Left lung (tissue), 10 donors: ENCODE results near the gene ZBTB42. TPM values are rescaled to one million over a fixed set of nuclear protein-coding genes. Genes with fewer than 3 reads are reported as not detected.

Source experiments
- ATAC-seq: fragments of 200-7000 bp; cut with Tn5 transposase; one replicate; pipeline ENCODE4 v1.9.1; 2020; ENCODE audit warnings: moderate library complexity
- DNase-seq, 4 donors: peaks; one replicate each; pipeline ENCODE4 v3.0.0-alpha.2; 2013 to 2020
- H3K27ac ChIP-seq, 2 donors: fragments of 200-600 bp; sonication (generic) in 1 of 2; one replicate each; pipeline versions ENCODE4 v1.5.0 to v1.8.0; 2020 to 2021
- H3K27me3 ChIP-seq, 2 donors: fragments of 200-600 bp; sonication (generic) in 1 of 2; one replicate each; pipeline versions ENCODE4 v1.5.0 to v1.8.0; 2020 to 2021
- H3K36me3 ChIP-seq, 2 donors: fragments of 200-600 bp; sonication (generic) in 1 of 2; one replicate each; pipeline versions ENCODE4 v1.5.0 to v1.8.0; 2020 to 2021
- H3K4me1 ChIP-seq, 2 donors: fragments of 200-600 bp; one replicate each; pipeline ENCODE4 v1.8.0; 2021
- H3K4me3 ChIP-seq, 2 donors: fragments of 200-600 bp; sonication (generic) in 1 of 2; one replicate each; pipeline versions ENCODE4 v1.5.0 to v1.8.0; 2020 to 2021; ENCODE audit warnings: mild to moderate bottlenecking in 1 of 2
- H3K9me3 ChIP-seq, 2 donors: fragments of 200-600 bp; sonication (generic) in 1 of 2; one replicate each; pipeline versions ENCODE4 v1.5.0 to v1.8.0; 2020 to 2021
- CTCF ChIP-seq, 2 donors: fragments of 200-600 bp; sonication (generic) in 1 of 2; IDR thresholded peaks; one replicate each; pipeline versions ENCODE4 v1.5.0 to v1.8.0; 2021; ENCODE audit warnings: antibody characterized with exemption in 2 of 2
- intact Hi-C, 2 donors: fragments of 100-400 bp; cut with DNase I; formaldehyde crosslinking; loops; one replicate each; pipeline versions ENCODE4 v1.11.2 to v1.14.2; 2022
- polyA plus RNA-seq, 6 donors: library from polyadenylated mRNA; unstranded; fragments of 120-200 nt; gene quantifications; one replicate each; pipeline ENCODE4 v1.2.1, GENCODE V29; 2013; ENCODE audit not compliant: insufficient read length in 6 of 6
- total RNA-seq, 2 donors: library from RNA; stranded (reverse); fragmentation: NEBNext Ultra II Directional; extraction: Animal tissue kit (Norgen Biotek cat#: 25700); gene quantifications; one replicate each; pipeline ENCODE4 v1.2.1, GENCODE V29; 2021
- donor health status: DM: no; HTN: yes; CAD: no.
- donor health status: DM: no; HTN: no; CAD: no.

Gene ZBTB42
- total and polyA plus RNA-seq, 8 donors = 5.8 to 12.1 (median 9.3) TPM

- H3K9me3 ChIP-seq = no peaks in the 10 kb centered on the region
- H3K4me3 ChIP-seq = no peak overlapping the region
- TF ChIP-seq CTCF (IDR thresholded peaks at IDR 0.05) = no peak
- ATAC-seq = no peak
- peaks cover 37 to 68% of the 10 kb centered on the region in 2 donors for H3K27me3 ChIP-seq
- no peak overlapping the region for H3K27ac ChIP-seq
- no peak for DNase-seq
- intact Hi-C loops = no loop called here
- H3K4me1 ChIP-seq = peaks cover 6 to 16% of the 10 kb centered on the region in 2 donors
- no peaks in the 10 kb centered on the region for H3K36me3 ChIP-seq
Observed at GRCh38 chr14:104845834-104846441, 45.0 kb downstream of the ZBTB42 start.

- ATAC-seq = peak; percentile 35
Observed at GRCh38 chr14:104852280-104852663, 51.4 kb downstream of the ZBTB42 start.

More at GRCh38 chr14:104852280-104852663, 51.4 kb downstream of the ZBTB42 start:
- Histone ChIP-seq H3K27me3 (peaks cover 0 to 39% of the 10 kb centered on the region in 2 donors), H3K36me3 (no peaks in the 10 kb centered on the region), H3K4me1 (no peaks in the 10 kb centered on the region), H3K27ac (no peak overlapping the region), H3K4me3 (no peak overlapping the region), H3K9me3 (no peaks in the 10 kb centered on the region)
- no peak for TF ChIP-seq CTCF (IDR thresholded peaks at IDR 0.05)
- intact Hi-C loops = no loop called here
- peak in 1 of 4 donors; percentile 5 for DNase-seq

Other genes with a start within 250 kb of the ZBTB42 start
- not detected for gene C14orf180, start 221.3 kb upstream of the ZBTB42 start, total RNA-seq
- not detected for gene C14orf180, start 221.3 kb upstream of the ZBTB42 start, polyA plus RNA-seq
- under 1 TPM in 1 of 2 donors, not detected in 1; 0.73 TPM for gene TMEM179, start 196.3 kb upstream of the ZBTB42 start, total RNA-seq
- 1 to 10 TPM; 1.1 to 2.0 (median 1.8) TPM for gene TMEM179, start 196.3 kb upstream of the ZBTB42 start, polyA plus RNA-seq
- 100 to 1,000 TPM; 111 to 120 TPM for gene INF2, start 111.5 kb upstream of the ZBTB42 start, total RNA-seq
- gene INF2, start 111.5 kb upstream of the ZBTB42 start, polyA plus RNA-seq = 10 to 100 TPM; 43.5 to 69.1 (median 52.4) TPM
- gene ADSS1, start 76.9 kb upstream of the ZBTB42 start, total RNA-seq = 1 to 10 TPM; 5.2 to 5.3 TPM
- 10 to 100 TPM; 10.4 to 16.6 (median 11.5) TPM for gene ADSS1, start 76.9 kb upstream of the ZBTB42 start, polyA plus RNA-seq
- 10 to 100 TPM; 59.2 to 69.5 TPM for gene SIVA1, start 48.0 kb upstream of the ZBTB42 start, total RNA-seq
- 10 to 100 TPM; 54.4 to 88.4 (median 76.2) TPM for gene SIVA1, start 48.0 kb upstream of the ZBTB42 start, polyA plus RNA-seq
- 100 to 1,000 TPM; 173 to 176 TPM for gene AKT1, start 5.4 kb upstream of the ZBTB42 start, total RNA-seq
- 100 to 1,000 TPM; 144 to 214 (median 166) TPM for gene AKT1, start 5.4 kb upstream of the ZBTB42 start, polyA plus RNA-seq
- 10 to 100 TPM; 35.1 to 42.3 TPM for gene CEP170B, start 64.2 kb downstream of the ZBTB42 start, total RNA-seq
- gene CEP170B, start 64.2 kb downstream of the ZBTB42 start, polyA plus RNA-seq = 10 to 100 TPM; 10.0 to 20.6 (median 13.0) TPM
- under 1 TPM; 0.76 to 0.93 TPM for gene PLD4, start 123.8 kb downstream of the ZBTB42 start, total RNA-seq
- 1 to 10 TPM; 4.6 to 8.0 (median 4.9) TPM for gene PLD4, start 123.8 kb downstream of the ZBTB42 start, polyA plus RNA-seq
- gene AHNAK2, start 177.3 kb downstream of the ZBTB42 start, total RNA-seq = 10 to 100 TPM; 22.1 to 22.3 TPM
- gene AHNAK2, start 177.3 kb downstream of the ZBTB42 start, polyA plus RNA-seq = 1 to 10 TPM; 1.4 to 2.9 (median 1.9) TPM
- 1 to 10 TPM; 7.1 to 8.5 TPM for gene CLBA1, start 184.7 kb downstream of the ZBTB42 start, total RNA-seq
- gene CLBA1, start 184.7 kb downstream of the ZBTB42 start, polyA plus RNA-seq = 10 to 100 TPM; 11.5 to 17.2 (median 14.4) TPM
- 1 to 10 TPM; 9.4 to 9.6 TPM for gene CDCA4, start 220.0 kb downstream of the ZBTB42 start, total RNA-seq
- gene CDCA4, start 220.0 kb downstream of the ZBTB42 start, polyA plus RNA-seq = 10 to 100 TPM; 18.8 to 30.6 (median 21.6) TPM